Ovary (tissue), 3 donors: ENCODE data around the gene DNER.

Source experiments
- CTCF ChIP-seq, 3 donors: fragments of 450-650 bp in 2 of 3; fragments of 200-600 bp in 1 of 3; IDR thresholded peaks; one replicate each; pipeline versions ENCODE4 v1.5.1 to v1.8.0; 2016 to 2022; ENCODE audit warnings: antibody characterized with exemption in 3 of 3, mild to moderate bottlenecking in 1 of 3
- EP300 ChIP-seq: sonication (generic); formaldehyde crosslinking; IDR thresholded peaks from one replicate; pipeline ENCODE4 v1.6.1; 2017; ENCODE audit warnings: antibody characterized with exemption
- POLR2A ChIP-seq: fragments of 450-650 bp; IDR thresholded peaks from one replicate; pipeline ENCODE4 v1.6.1; 2017; ENCODE audit warnings: antibody characterized with exemption, mild to moderate bottlenecking, moderate library complexity
- donor health status: DM: no; HTN: no; CAD: no.

DNA sequence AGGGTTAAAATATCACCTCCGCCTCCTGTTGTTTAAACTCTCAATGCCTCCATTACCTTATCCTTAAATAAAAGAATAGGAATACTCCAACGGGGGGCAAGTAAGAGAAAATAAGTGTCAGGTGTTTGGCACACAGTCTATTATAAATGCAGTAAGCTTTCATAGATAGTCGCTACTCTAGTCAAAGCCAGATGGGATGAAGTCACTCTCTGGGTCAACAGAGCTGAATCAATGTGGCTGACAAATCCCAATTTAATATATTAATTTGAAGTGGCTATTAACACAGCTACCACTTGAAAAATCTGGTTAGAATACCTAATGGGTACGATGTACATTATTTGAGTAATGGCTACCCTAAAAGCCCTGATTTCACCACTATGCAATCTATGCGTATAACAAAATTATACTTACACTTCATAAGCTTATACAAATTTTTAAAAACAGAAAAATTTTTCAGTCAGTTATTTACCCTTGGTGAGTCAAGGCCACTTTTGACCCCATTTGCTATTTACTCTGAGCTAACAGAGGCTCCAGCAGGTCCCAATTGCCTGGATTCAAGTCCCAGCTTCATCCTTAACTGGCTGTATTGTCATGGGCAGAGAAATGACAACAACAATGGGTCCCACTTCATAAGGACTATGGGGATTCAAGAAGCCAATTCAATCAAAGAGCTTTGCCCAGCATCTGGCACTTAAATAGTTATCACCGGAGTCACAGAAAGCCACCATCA, 275.8 kb downstream of the DNER start:
- TF ChIP-seq CTCF (IDR thresholded peaks at IDR 0.05) (no peak), POLR2A (no peak), EP300 (no peak)
